Tibial nerve (tissue), 4 donors: ENCODE data around the gene CLEC16A.

Source experiments
- EP300 ChIP-seq, 2 donors: sonication (generic); formaldehyde crosslinking; IDR thresholded peaks; one replicate each; pipeline ENCODE4 v1.6.1; 2017; ENCODE audit warnings: antibody characterized with exemption in 2 of 2, mild to moderate bottlenecking in 1 of 2
- POLR2A ChIP-seq, 2 donors: fragments of 450-650 bp; IDR thresholded peaks; one replicate each; pipeline ENCODE4 v1.6.1; 2017; ENCODE audit warnings: antibody characterized with exemption in 2 of 2, mild to moderate bottlenecking in 2 of 2, moderate library complexity in 2 of 2
- TF ChIP-seq, protein P1 (sequence below), 5 experiments: fragments of 200-600 bp in 3 of 5; fragments of 450-650 bp in 2 of 5; sonication (generic) in 3 of 5; IDR thresholded peaks; one replicate each; pipeline ENCODE4 v1.5.1; 2016 to 2019; ENCODE audit warnings: antibody characterized with exemption in 5 of 5, mild to moderate bottlenecking in 3 of 5, moderate library complexity in 2 of 5

GRCh38 chr16:11023262-11024039, 79.1 kb downstream of the CLEC16A start:
- TF ChIP-seq POLR2A (IDR thresholded peaks at IDR 0.05) (no peak), EP300 (IDR thresholded peaks at IDR 0.05) (no peak)
- TF ChIP-seq, protein P1, sequence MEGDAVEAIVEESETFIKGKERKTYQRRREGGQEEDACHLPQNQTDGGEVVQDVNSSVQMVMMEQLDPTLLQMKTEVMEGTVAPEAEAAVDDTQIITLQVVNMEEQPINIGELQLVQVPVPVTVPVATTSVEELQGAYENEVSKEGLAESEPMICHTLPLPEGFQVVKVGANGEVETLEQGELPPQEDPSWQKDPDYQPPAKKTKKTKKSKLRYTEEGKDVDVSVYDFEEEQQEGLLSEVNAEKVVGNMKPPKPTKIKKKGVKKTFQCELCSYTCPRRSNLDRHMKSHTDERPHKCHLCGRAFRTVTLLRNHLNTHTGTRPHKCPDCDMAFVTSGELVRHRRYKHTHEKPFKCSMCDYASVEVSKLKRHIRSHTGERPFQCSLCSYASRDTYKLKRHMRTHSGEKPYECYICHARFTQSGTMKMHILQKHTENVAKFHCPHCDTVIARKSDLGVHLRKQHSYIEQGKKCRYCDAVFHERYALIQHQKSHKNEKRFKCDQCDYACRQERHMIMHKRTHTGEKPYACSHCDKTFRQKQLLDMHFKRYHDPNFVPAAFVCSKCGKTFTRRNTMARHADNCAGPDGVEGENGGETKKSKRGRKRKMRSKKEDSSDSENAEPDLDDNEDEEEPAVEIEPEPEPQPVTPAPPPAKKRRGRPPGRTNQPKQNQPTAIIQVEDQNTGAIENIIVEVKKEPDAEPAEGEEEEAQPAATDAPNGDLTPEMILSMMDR (IDR thresholded peaks at IDR 0.05), result no peak
